Naive thymus-derived CD4-positive, alpha-beta T cell (primary cell): ENCODE results near the gene ITPR2. TPM values are rescaled to one million over a fixed set of nuclear protein-coding genes. Genes with fewer than 3 reads are reported as not detected.
A peak's percentile ranks its signal among the peaks of the same experiment; 100 is the strongest.

Source experiments
- ATAC-seq: fragments of 150-1000 bp; cut with Tn5 transposase; 2 replicates; pipeline ENCODE4 v1.10.0; 2021; ENCODE audit warnings: mild to moderate bottlenecking, moderate library complexity
- CTCF ChIA-PET: fragments of 350-600 bp; sonication (Branson Sonifier 250); formaldehyde crosslinking; loops from one replicate; lab custom pipeline; 2021; ENCODE audit warnings: antibody characterized with exemption; lab: Charles Lee
- POLR2A ChIA-PET: fragments of 350-600 bp; sonication (Branson Sonifier 250); formaldehyde crosslinking; loops from one replicate; lab custom pipeline; 2021; ENCODE audit warnings: antibody characterized with exemption, inconsistent platforms; lab: Charles Lee
- DNase-seq, 9 donors: peaks; one replicate each; pipeline versions ENCODE4 v3.0.0 to v3.0.0-alpha.2; 2020 to 2022; ENCODE audit warnings: mixed read lengths in 1 of 9
- H3K27ac ChIP-seq: one replicate; pipeline ENCODE4 v1.7.0; 2013; ENCODE audit warnings: mild to moderate bottlenecking, low read depth, low read length, moderate library complexity
- H3K27me3 ChIP-seq, 2 donors: one replicate each; pipeline ENCODE4 v1.7.0; 2013; ENCODE audit warnings: low read length in 2 of 2, mild to moderate bottlenecking in 2 of 2, moderate library complexity in 2 of 2; ENCODE audit not compliant: control insufficient read depth in 2 of 2, insufficient read depth in 2 of 2
- H3K36me3 ChIP-seq, 3 experiments: 1 replicate in 2 of 3; 2 replicates in 1 of 3; pipeline ENCODE4 v1.7.0; 2013; ENCODE audit warnings: low read length in 3 of 3, mild to moderate bottlenecking in 3 of 3, moderate library complexity in 1 of 3; ENCODE audit not compliant: insufficient read depth in 3 of 3, control insufficient read depth in 2 of 3
- H3K4me1 ChIP-seq, 2 donors: one replicate each; pipeline ENCODE4 v1.7.0; 2013; ENCODE audit warnings: low read length in 2 of 2, mild to moderate bottlenecking in 2 of 2, moderate library complexity in 1 of 2; ENCODE audit not compliant: control insufficient read depth in 2 of 2, insufficient read depth in 2 of 2
- H3K4me3 ChIP-seq: 2 replicates; pipeline ENCODE4 v1.7.0; 2013; ENCODE audit warnings: mild to moderate bottlenecking, low read length
- H3K9me3 ChIP-seq, 3 experiments: 1 replicate in 2 of 3; 2 replicates in 1 of 3; pipeline ENCODE4 v1.7.0; 2013; ENCODE audit warnings: low read length in 3 of 3; ENCODE audit not compliant: control insufficient read depth in 2 of 3
- H3K27ac Mint-ChIP-seq, 9 donors: one replicate each; pipeline ENCODE4 v1.8.0; 2020 to 2022; ENCODE audit warnings: mixed read lengths in 9 of 9, mild to moderate bottlenecking in 8 of 9, moderate library complexity in 5 of 9, inconsistent platforms in 2 of 9
- H3K27me3 Mint-ChIP-seq, 5 donors: one replicate each; pipeline ENCODE4 v1.8.0; 2021 to 2022; ENCODE audit warnings: mixed read lengths in 5 of 5, mild to moderate bottlenecking in 1 of 5
- H3K36me3 Mint-ChIP-seq, 5 donors: one replicate each; pipeline ENCODE4 v1.8.0; 2020 to 2022; ENCODE audit warnings: mixed read lengths in 5 of 5, mild to moderate bottlenecking in 3 of 5, inconsistent platforms in 1 of 5
- H3K4me1 Mint-ChIP-seq, 7 donors: one replicate each; pipeline ENCODE4 v1.8.0; 2020 to 2022; ENCODE audit warnings: mixed read lengths in 7 of 7, mild to moderate bottlenecking in 3 of 7, inconsistent platforms in 1 of 7
- H3K4me3 Mint-ChIP-seq, 10 donors: one replicate each; pipeline ENCODE4 v1.8.0; 2020 to 2022; ENCODE audit warnings: mild to moderate bottlenecking in 10 of 10, mixed read lengths in 10 of 10, moderate library complexity in 6 of 10, inconsistent platforms in 2 of 10
- H3K9me3 Mint-ChIP-seq, 11 donors: one replicate each; pipeline ENCODE4 v1.8.0; 2020 to 2022; ENCODE audit warnings: mixed read lengths in 11 of 11, mild to moderate bottlenecking in 4 of 11, inconsistent platforms in 1 of 11, moderate library complexity in 1 of 11
- intact Hi-C, 2 donors: fragments of 100-400 bp; cut with micrococcal nuclease; formaldehyde crosslinking; loops; one replicate each; pipeline ENCODE4 v1.15.1; 2023
- polyA plus RNA-seq, 2 donors: library from polyadenylated mRNA; unstranded; fragments of 300-500 nt; fragmentation: Illumina TruSeq; gene quantifications; one replicate each; pipeline ENCODE4 v1.2.3, GENCODE V29; 2021
- total RNA-seq, 6 experiments: library from RNA in 5 of 6; stranded (reverse) in 5 of 6; gene quantifications; 1 replicate in 5 of 6; 2 replicates in 1 of 6; pipeline ENCODE4 v1.2.3 and lab custom pipeline; 2021 to 2026

The ITPR2 gene
- total and polyA plus RNA-seq, 7 experiments from 2014 or later: 11.3 to 71.5 (median 51.4) TPM

GRCh38 chr12:26845984-26846383 lies 13.0 kb upstream of the ITPR2 start:
- Histone ChIP-seq H3K9me3 (no peaks in the 10 kb centered on the region), H3K4me1 (peaks cover 0 to 3% of the 10 kb centered on the region in 2 donors), H3K27ac (no peak overlapping the region), H3K4me3 (no peak overlapping the region), H3K27me3 (no peaks in the 10 kb centered on the region), H3K36me3 (no peaks in the 10 kb centered on the region)
- Mint-ChIP-seq H3K4me3 (peak overlapping the region in 4 of 10 donors; percentile 34 to 66 (median 59)), H3K4me1 (peaks cover 4 to 16% (median 9%) of the 10 kb centered on the region in 7 donors), H3K27ac (no peak overlapping the region), H3K27me3 (peaks cover 0 to 20% (median 4%) of the 10 kb centered on the region in 5 donors), H3K9me3 (no peaks in the 10 kb centered on the region), H3K36me3 (no peaks in the 10 kb centered on the region)
- ChIA-PET CTCF (interaction anchor here (0.6 to 1.2 kb wide), 4 partner anchors 12 to 414 kb away, joined by 3 to 5 read pairs (median 3); partner anchors contain the start of gene ITPR2), POLR2A (interaction anchor here (1.1 to 1.4 kb wide), 3 partner anchors 10 to 16 kb away, joined by 3 to 6 read pairs (median 3); partner anchors contain the start of gene ITPR2)
- intact Hi-C loops: loop anchor here in 1 of 2 donors (1.0 kb wide), 1 partner anchor 13 kb away; the partner anchor contains the start of gene ITPR2
- DNase-seq (no peak), ATAC-seq (peak; percentile 44)

GRCh38 chr12:26845057-26845666 lies 12.2 kb upstream of the ITPR2 start:
- no peak for DNase-seq
- H3K4me3 Mint-ChIP-seq: peak overlapping the region in 1 of 10 donors; percentile 29
- no peak for ATAC-seq

GRCh38 chr12:26843311-26843710 lies 10.3 kb upstream of the ITPR2 start:
- POLR2A ChIA-PET: interaction anchor here (2.2 kb wide), 1 partner anchor 10 kb away, joined by 8 read pairs; the partner anchor contains the start of gene ITPR2
- Histone ChIP-seq H3K4me3 (no peak overlapping the region), H3K9me3 (no peaks in the 10 kb centered on the region), H3K36me3 (no peaks in the 10 kb centered on the region), H3K27me3 (no peaks in the 10 kb centered on the region), H3K4me1 (peaks cover 0 to 6% of the 10 kb centered on the region in 2 donors), H3K27ac (no peak overlapping the region)
- Mint-ChIP-seq H3K4me3 (no peak overlapping the region), H3K9me3 (no peaks in the 10 kb centered on the region), H3K4me1 (peaks cover 5 to 19% (median 14%) of the 10 kb centered on the region in 7 donors), H3K27me3 (peaks cover 0 to 7% (median 0%) of the 10 kb centered on the region in 5 donors), H3K36me3 (no peaks in the 10 kb centered on the region), H3K27ac (no peak overlapping the region)
- intact Hi-C loops: no loop called here
- DNase-seq (no peak), ATAC-seq (no peak)
- CTCF ChIA-PET: interaction anchor here (0.7 to 1.8 kb wide), 3 partner anchors 10 to 199 kb away, joined by 3 to 6 read pairs (median 4); partner anchors contain the start of gene ITPR2

More at GRCh38 chr12:26845057-26845666, 12.2 kb upstream of the ITPR2 start:
- POLR2A ChIA-PET: interaction anchor here (1.0 to 1.4 kb wide), 2 partner anchors 9 to 12 kb away, joined by 3 to 4 read pairs; partner anchors contain the start of gene ITPR2
- intact Hi-C loops: loop anchor here in 1 of 2 donors (1.0 kb wide), 1 partner anchor 12 kb away; the partner anchor contains the start of gene ITPR2
- Mint-ChIP-seq H3K4me1 (peaks cover 5 to 19% (median 12%) of the 10 kb centered on the region in 7 donors), H3K9me3 (no peaks in the 10 kb centered on the region), H3K27ac (no peak overlapping the region), H3K36me3 (no peaks in the 10 kb centered on the region), H3K27me3 (peaks cover 0 to 16% (median 4%) of the 10 kb centered on the region in 5 donors)
- H3K9me3 ChIP-seq: no peaks in the 10 kb centered on the region
- no peak overlapping the region for H3K4me3 ChIP-seq
- CTCF ChIA-PET: interaction anchor here (0.7 to 1.2 kb wide), 3 partner anchors 11 to 90 kb away, joined by 3 to 5 read pairs (median 3); partner anchors contain the start of gene ITPR2
- H3K36me3 ChIP-seq: no peaks in the 10 kb centered on the region
- H3K27ac ChIP-seq: no peak overlapping the region
- peaks cover 0 to 6% of the 10 kb centered on the region in 2 donors for H3K4me1 ChIP-seq
- H3K27me3 ChIP-seq: no peaks in the 10 kb centered on the region

- H3K9me3 ChIP-seq: no peaks in the 10 kb centered on the region
- H3K4me1 Mint-ChIP-seq: peaks cover 3 to 15% (median 9%) of the 10 kb centered on the region in 7 donors
- DNase-seq (peak in 7 of 9 donors; percentile 38 to 62 (median 45)), ATAC-seq (peak; percentile 58)
- no peaks in the 10 kb centered on the region for H3K36me3 Mint-ChIP-seq
- intact Hi-C loops: no loop called here
- no peak overlapping the region for H3K27ac ChIP-seq
- H3K27me3 Mint-ChIP-seq: peaks cover 0 to 4% (median 0%) of the 10 kb centered on the region in 5 donors
- peak overlapping the region in 1 of 10 donors; percentile 7 for H3K4me3 Mint-ChIP-seq
- H3K9me3 Mint-ChIP-seq: no peaks in the 10 kb centered on the region
- peaks cover 0 to 6% of the 10 kb centered on the region in 2 donors for H3K4me1 ChIP-seq
- no peaks in the 10 kb centered on the region for H3K27me3 ChIP-seq
- POLR2A ChIA-PET: interaction anchor here (0.7 kb wide), 1 partner anchor 44 kb away, joined by 4 read pairs; no protein-coding TSS in a partner anchor
- H3K36me3 ChIP-seq: no peaks in the 10 kb centered on the region
- peak overlapping the region in 1 of 9 donors; percentile 0 for H3K27ac Mint-ChIP-seq
- CTCF ChIA-PET: interaction anchor here (0.5 kb wide), 1 partner anchor 130 kb away, joined by 3 read pairs; no protein-coding TSS in a partner anchor
- H3K4me3 ChIP-seq: no peak overlapping the region
Observed at GRCh38 chr12:26841085-26841484, 8.1 kb upstream of the ITPR2 start.

- no peaks in the 10 kb centered on the region for H3K9me3 ChIP-seq
- no peak for DNase-seq
- peaks cover 0 to 4% (median 0%) of the 10 kb centered on the region in 5 donors for H3K27me3 Mint-ChIP-seq
- no peak overlapping the region for H3K27ac ChIP-seq
- no peaks in the 10 kb centered on the region for H3K27me3 ChIP-seq
- no peaks in the 10 kb centered on the region for H3K36me3 Mint-ChIP-seq
- ATAC-seq: no peak
- H3K4me3 Mint-ChIP-seq: no peak overlapping the region
- ChIA-PET CTCF (interaction anchor here (0.8 to 1.1 kb wide), 2 partner anchors 14 to 46 kb away, joined by 3 to 4 read pairs; no protein-coding TSS in a partner anchor), POLR2A (interaction anchor here (0.6 kb wide), 1 partner anchor 28 kb away, joined by 5 read pairs; no protein-coding TSS in a partner anchor)
- H3K27ac Mint-ChIP-seq: no peak overlapping the region
- intact Hi-C loops: loop anchor here in 1 of 2 donors (10.0 kb wide), 2 partner anchors 305 to 685 kb away; partner anchors contain the start of gene PPFIBP1
- H3K9me3 Mint-ChIP-seq: no peaks in the 10 kb centered on the region
- H3K4me3 ChIP-seq: no peak overlapping the region
- H3K4me1 ChIP-seq: peaks cover 0 to 6% of the 10 kb centered on the region in 2 donors
- no peaks in the 10 kb centered on the region for H3K36me3 ChIP-seq
- peaks cover 3 to 15% (median 9%) of the 10 kb centered on the region in 7 donors for H3K4me1 Mint-ChIP-seq
Observed at GRCh38 chr12:26839512-26839911, 6.5 kb upstream of the ITPR2 start.

- Histone ChIP-seq H3K4me3 (no peak overlapping the region), H3K27me3 (no peaks in the 10 kb centered on the region), H3K9me3 (no peaks in the 10 kb centered on the region), H3K27ac (no peak overlapping the region), H3K4me1 (peaks cover 1 to 6% of the 10 kb centered on the region in 2 donors), H3K36me3 (no peaks in the 10 kb centered on the region)
- ATAC-seq (no peak), DNase-seq (no peak)
- peaks cover 0 to 4% (median 0%) of the 10 kb centered on the region in 5 donors for H3K27me3 Mint-ChIP-seq
- peak overlapping the region in 1 of 9 donors; percentile 53 for H3K27ac Mint-ChIP-seq
- no peaks in the 10 kb centered on the region for H3K9me3 Mint-ChIP-seq
- intact Hi-C loops: loop anchor here in 1 of 2 donors (10.0 kb wide), 2 partner anchors 306 to 686 kb away; partner anchors contain the start of gene PPFIBP1
- ChIA-PET POLR2A (no interaction called here), CTCF (interaction anchor here (0.8 kb wide), 1 partner anchor 46 kb away, joined by 3 read pairs; no protein-coding TSS in a partner anchor)
- H3K4me1 Mint-ChIP-seq: peaks cover 7 to 19% (median 12%) of the 10 kb centered on the region in 7 donors
- no peak overlapping the region for H3K4me3 Mint-ChIP-seq
- H3K36me3 Mint-ChIP-seq: no peaks in the 10 kb centered on the region
Observed at GRCh38 chr12:26838888-26839416, 6.0 kb upstream of the ITPR2 start.
